Left ventricle myocardium inferior (tissue), 1 donor: ENCODE measurements around the gene SSH3. TPM values are rescaled to one million over a fixed set of nuclear protein-coding genes. Genes with fewer than 3 reads are reported as not detected.

ENCODE experiments used
- DNase-seq: peaks from one replicate; pipeline ENCODE4 v3.0.0-alpha.2; 2020
- H3K27ac ChIP-seq: fragments of 200-600 bp; replicated peaks from 2 replicates; pipeline ENCODE4 v1.8.0; 2021
- H3K27me3 ChIP-seq: fragments of 200-600 bp; 2 replicates; pipeline ENCODE4 v1.8.0; 2021; ENCODE audit warnings: low read depth
- H3K36me3 ChIP-seq: fragments of 200-600 bp; 2 replicates; pipeline ENCODE4 v1.8.0; 2021
- H3K4me1 ChIP-seq: fragments of 200-600 bp; 2 replicates; pipeline ENCODE4 v1.8.0; 2021
- H3K4me3 ChIP-seq: fragments of 200-600 bp; 2 replicates; pipeline ENCODE4 v1.8.0; 2021; ENCODE audit warnings: mild to moderate bottlenecking, moderate library complexity
- H3K9me3 ChIP-seq: fragments of 200-600 bp; replicated peaks from 2 replicates; pipeline ENCODE4 v1.8.0; 2021
- CTCF ChIP-seq: fragments of 200-600 bp; IDR thresholded peaks from 2 replicates; pipeline ENCODE4 v1.8.0; 2021; ENCODE audit warnings: antibody characterized with exemption, mild to moderate bottlenecking, borderline replicate concordance
- intact Hi-C: fragments of 100-400 bp; cut with micrococcal nuclease; formaldehyde crosslinking; loops from one replicate; pipeline ENCODE4 v1.11.0; 2022
- total RNA-seq: library from RNA; stranded (reverse); fragmentation: NEBNext Ultra II Directional; extraction: Animal tissue kit (Norgen Biotek cat#: 25700); gene quantifications from one replicate; pipeline ENCODE4 v1.2.1, GENCODE V29; 2021
- donor health status: DM: no; HTN: yes; CAD: no; lungs with severe emphysema.

Gene SSH3
- total RNA-seq, 1 donor from 2014 or later = 14.9 TPM

GRCh38 chr11:67301951-67302516 lies 1.3 kb upstream of the SSH3 start:
- TF ChIP-seq CTCF = no peak
- peak overlapping the region; percentile 97 for H3K4me3 ChIP-seq
- H3K9me3 ChIP-seq = no peaks in the 10 kb centered on the region
- H3K27ac ChIP-seq = peak overlapping the region; percentile 85
- intact Hi-C loops = no loop called here
- peak; percentile 64 for DNase-seq
- peaks cover 37% of the 10 kb centered on the region for H3K4me1 ChIP-seq
- H3K36me3 ChIP-seq = peaks cover 37% of the 10 kb centered on the region
- no peaks in the 10 kb centered on the region for H3K27me3 ChIP-seq

DNA sequence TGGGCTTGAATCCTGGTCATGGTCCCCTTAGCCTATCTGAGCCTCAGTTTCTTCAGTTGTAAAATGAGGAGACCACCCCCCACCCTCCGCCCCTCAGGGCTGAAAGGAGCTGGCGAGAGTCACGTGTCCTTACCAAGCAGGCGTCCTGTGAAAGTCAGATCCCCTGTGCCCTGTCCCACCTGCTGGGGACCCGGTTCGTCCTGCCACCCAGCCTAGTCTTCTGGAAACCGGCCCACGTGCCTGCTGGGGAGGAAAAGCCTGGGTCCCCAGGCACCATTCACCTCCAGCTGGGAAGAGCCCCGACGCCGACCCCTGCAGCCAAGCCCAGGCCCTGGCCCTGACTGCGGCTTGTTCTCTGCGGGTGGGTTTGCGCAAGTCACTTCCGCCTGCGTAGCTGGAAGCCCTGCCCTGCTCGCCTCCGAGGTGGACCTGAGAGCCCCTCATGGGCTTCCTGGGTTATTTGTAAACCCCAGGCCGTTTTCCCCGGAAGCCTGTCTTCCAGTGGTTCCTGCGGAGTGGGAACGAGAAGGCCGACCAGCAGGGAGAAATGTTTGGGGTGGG lies 679 bp upstream of the SSH3 start:
- no peak for TF ChIP-seq CTCF
- H3K9me3 ChIP-seq = no peaks in the 10 kb centered on the region
- peak overlapping the region; percentile 97 for H3K4me3 ChIP-seq
- peaks cover 36% of the 10 kb centered on the region for H3K36me3 ChIP-seq
- peak overlapping the region; percentile 85 for H3K27ac ChIP-seq
- H3K27me3 ChIP-seq = no peaks in the 10 kb centered on the region
- intact Hi-C loops = no loop called here
- H3K4me1 ChIP-seq = peaks cover 37% of the 10 kb centered on the region
- no peak for DNase-seq

DNA sequence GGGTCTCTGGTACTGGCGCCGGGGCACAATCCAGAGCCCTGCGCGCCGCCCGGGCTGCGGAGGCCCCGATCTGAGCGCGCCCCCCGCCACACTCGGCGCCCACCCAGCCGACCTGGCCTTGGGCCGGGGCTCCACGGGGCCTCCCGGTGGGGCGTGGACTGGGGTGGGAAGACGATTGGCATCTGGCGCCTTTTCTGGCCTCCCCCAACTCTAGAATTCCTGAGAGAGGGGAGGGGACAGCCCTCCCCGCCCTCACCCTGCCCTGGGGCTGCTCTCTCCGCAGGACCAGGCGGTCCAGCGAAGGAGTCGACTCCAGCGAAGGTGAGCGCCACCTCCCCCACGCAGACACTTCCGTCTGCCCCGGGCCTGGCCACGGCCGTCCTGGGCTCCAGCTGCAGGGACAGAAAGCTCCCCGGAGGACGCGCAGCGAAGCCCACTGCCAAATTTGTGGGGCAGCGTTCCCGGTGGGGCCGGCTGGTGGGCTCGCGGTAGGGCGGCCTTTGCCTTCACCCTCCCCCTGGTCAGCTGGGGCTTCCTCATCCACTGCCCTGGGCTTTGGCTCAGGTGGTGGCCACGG lies 593 bp downstream of the SSH3 start:
- intact Hi-C loops = no loop called here
- peaks cover 31% of the 10 kb centered on the region for H3K36me3 ChIP-seq

DNA sequence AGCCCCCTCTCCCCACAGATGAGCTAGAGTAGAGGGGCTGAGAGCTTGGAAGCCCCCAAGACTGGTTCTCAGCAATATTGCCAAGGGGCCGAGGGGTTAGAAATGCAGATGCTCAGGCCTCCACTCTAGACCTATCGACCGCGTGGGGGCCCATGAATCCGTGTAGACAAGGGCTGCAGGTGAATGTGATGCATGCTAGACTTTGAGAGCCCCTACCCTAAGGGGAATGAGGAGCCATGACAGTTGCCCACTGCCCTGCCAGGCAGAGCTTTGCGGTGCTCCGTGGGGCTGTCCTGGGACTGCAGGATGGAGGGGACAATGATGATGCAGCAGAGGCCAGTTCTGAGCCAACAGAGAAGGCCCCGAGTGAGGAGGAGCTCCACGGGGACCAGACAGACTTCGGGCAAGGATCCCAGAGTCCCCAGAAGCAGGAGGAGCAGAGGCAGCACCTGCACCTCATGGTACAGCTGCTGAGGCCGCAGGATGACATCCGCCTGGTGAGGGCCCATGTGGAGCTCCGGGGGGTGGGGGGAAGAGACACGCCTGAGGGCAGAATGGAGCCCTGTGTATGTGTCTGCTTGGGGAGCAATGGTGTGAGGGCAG lies 1.3 kb downstream of the SSH3 start:
- peaks cover 31% of the 10 kb centered on the region for H3K36me3 ChIP-seq
- no peak for DNase-seq
- H3K4me1 ChIP-seq = peaks cover 37% of the 10 kb centered on the region
- H3K9me3 ChIP-seq = no peaks in the 10 kb centered on the region
- H3K27ac ChIP-seq = no peak overlapping the region
- no peak for TF ChIP-seq CTCF
- intact Hi-C loops = no loop called here
- H3K4me3 ChIP-seq = peak overlapping the region; percentile 97
- H3K27me3 ChIP-seq = no peaks in the 10 kb centered on the region

More for the DNA sequence above, 593 bp downstream of the SSH3 start:
- DNase-seq = no peak
- peaks cover 37% of the 10 kb centered on the region for H3K4me1 ChIP-seq
- H3K27me3 ChIP-seq = no peaks in the 10 kb centered on the region
- peak overlapping the region; percentile 97 for H3K4me3 ChIP-seq
- H3K27ac ChIP-seq = peak overlapping the region; percentile 85
- no peak for TF ChIP-seq CTCF
- H3K9me3 ChIP-seq = no peaks in the 10 kb centered on the region

- peaks cover 30% of the 10 kb centered on the region for H3K4me1 ChIP-seq
- no peak for DNase-seq
- H3K4me3 ChIP-seq = no peak overlapping the region
- TF ChIP-seq CTCF = no peak
- H3K9me3 ChIP-seq = no peaks in the 10 kb centered on the region
- intact Hi-C loops = no loop called here
- H3K36me3 ChIP-seq = peaks cover 15% of the 10 kb centered on the region
- H3K27ac ChIP-seq = no peak overlapping the region
- H3K27me3 ChIP-seq = no peaks in the 10 kb centered on the region
Measured at GRCh38 chr11:67306769-67307544, 3.6 kb downstream of the SSH3 start.
